Activated gamma-delta T cell (primary cell): Measurements from ENCODE around the gene MCCC2.
"Not testable (repeated sequence)": the region's sequence is repeated elsewhere in the genome, so short reads cannot be mapped to it uniquely, and the experiment has no call there.

Experiments
- DNase-seq: peaks from one replicate; lab custom pipeline; 2025; lab: John Stamatoyannopoulos, UW
- total RNA-seq, 2 donors: gene quantifications; one replicate each; lab custom pipeline; 2026; lab: John Stamatoyannopoulos, UW

MCCC2 gene
- 63.8 to 101 reads per million in 2 donors for total RNA-seq

- peak; percentile 95 for DNase-seq
These were observed at the start of gene MCCC2 for GRCh38 chr5:71586941-71587765. Gene MCCC2, plus strand, starts transcription at chr5:71587340. Its CDS starts 86 bp downstream, at chr5:71587426.

- no peak for DNase-seq
These were observed 49.5 kb upstream of the MCCC2 start for GRCh38 chr5:71537687-71538086.

DNA sequence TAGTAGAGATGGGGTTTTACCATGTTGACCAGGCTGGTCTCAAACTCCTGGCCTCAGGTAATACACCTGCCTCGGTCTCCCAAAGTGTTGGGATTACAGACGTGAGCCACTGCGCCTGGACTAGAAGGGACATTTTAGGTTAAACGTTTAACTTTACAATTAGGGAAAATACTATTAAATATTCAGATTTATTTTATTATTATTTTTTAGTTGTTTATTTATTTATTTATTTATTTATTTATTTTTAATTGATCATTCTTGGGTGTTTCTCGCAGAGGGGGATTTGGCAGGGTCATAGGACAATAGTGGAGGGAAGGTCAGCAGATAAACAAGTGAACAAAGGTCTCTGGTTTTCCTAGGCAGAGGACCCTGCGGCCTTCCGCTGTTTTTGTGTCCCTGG, 36.3 kb upstream of the MCCC2 start:
- not testable (repeated sequence) for DNase-seq

- not testable (repeated sequence) for DNase-seq
These were observed 35.6 kb upstream of the MCCC2 start for GRCh38 chr5:71551582-71551981.

- not testable (repeated sequence) for DNase-seq
These were observed 35.0 kb upstream of the MCCC2 start for GRCh38 chr5:71552026-71552749.

DNA sequence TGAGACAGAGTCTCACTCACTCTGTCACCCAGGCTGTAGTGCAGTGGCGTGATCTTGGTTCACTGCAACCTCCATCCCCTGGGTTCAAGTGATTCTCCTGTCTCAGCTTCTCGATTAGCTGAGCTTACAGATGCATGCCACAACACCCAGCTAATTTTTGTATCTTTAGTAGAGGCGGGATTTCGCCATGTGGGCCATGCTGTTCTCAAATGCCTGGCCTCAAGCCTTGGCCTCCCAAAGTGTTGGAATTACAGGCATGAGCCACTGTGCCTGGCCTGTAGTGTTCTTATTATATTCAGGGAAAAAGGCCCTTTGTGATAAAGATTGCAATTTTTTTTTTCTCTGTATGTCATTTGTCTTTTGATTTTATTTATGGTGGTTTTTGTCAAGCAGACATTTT, 24.0 kb upstream of the MCCC2 start:
- no peak for DNase-seq

DNA sequence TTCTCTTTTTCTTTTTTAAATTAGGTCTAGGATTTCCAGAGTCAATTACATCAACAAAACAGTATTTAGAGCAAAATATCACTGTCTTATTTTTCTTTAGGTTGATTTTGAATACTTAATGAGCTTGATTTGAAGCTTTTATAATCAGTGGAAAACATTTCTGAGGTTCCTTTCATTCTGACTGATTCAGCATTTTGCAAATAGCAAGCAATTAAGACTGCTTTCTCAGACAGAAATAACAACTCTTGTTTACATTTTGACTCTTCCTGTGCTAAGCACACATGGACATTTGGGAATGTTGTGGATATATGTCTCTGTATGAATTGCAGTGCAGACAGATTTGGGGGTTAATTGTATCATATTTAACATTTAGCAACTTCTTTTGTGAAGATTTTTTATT, 22.2 kb upstream of the MCCC2 start:
- DNase-seq: no peak

- no peak for DNase-seq
These were observed 17.2 kb upstream of the MCCC2 start for GRCh38 chr5:71569748-71570509.

GRCh38 chr5:71571811-71572210, 15.3 kb upstream of the MCCC2 start:
- DNase-seq: not testable (repeated sequence)

GRCh38 chr5:71573591-71573990, 13.5 kb upstream of the MCCC2 start:
- no peak for DNase-seq

DNA sequence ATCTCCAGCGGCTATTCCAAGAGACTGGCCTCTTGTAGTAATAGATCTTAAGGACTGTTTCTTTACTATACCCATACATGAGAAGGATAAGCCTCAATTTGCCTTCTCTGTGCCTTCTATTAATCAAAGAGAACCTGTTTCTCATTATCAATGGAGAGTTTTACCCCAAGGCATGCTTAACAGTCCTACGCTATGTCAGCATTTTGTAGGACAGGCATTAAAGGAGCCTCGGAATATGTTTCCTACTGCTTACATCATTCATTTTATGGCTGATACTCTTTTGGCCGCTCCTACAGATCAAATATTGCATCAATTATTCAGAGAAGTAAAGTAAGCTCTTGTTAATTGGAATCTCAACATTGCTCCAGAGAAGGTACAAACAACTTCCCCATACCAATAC, 11.6 kb upstream of the MCCC2 start:
- DNase-seq: not testable (repeated sequence)

DNA sequence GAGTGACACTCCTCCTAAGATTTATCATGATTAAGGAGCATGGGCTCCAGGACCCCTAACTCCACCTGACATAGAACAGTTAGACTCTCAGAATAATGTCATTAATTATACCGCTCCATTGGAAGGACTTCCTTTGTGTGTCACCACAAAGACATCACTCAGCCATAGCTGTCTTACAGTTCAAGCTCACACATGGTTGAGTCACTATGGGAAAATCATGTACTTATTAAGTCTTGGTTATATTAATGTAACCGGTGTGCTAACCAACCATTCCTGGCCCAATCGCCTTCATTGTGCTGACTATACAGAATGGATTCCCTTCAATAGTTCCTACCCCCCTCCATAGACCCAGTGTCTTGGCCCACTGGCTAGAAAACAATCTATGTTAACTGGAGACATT, 10.9 kb upstream of the MCCC2 start:
- DNase-seq: no peak

- not testable (repeated sequence) for DNase-seq
These were observed 9.3 kb upstream of the MCCC2 start for GRCh38 chr5:71577839-71578238.

- DNase-seq: no peak
These were observed 4.1 kb upstream of the MCCC2 start for GRCh38 chr5:71582945-71583584.

DNA sequence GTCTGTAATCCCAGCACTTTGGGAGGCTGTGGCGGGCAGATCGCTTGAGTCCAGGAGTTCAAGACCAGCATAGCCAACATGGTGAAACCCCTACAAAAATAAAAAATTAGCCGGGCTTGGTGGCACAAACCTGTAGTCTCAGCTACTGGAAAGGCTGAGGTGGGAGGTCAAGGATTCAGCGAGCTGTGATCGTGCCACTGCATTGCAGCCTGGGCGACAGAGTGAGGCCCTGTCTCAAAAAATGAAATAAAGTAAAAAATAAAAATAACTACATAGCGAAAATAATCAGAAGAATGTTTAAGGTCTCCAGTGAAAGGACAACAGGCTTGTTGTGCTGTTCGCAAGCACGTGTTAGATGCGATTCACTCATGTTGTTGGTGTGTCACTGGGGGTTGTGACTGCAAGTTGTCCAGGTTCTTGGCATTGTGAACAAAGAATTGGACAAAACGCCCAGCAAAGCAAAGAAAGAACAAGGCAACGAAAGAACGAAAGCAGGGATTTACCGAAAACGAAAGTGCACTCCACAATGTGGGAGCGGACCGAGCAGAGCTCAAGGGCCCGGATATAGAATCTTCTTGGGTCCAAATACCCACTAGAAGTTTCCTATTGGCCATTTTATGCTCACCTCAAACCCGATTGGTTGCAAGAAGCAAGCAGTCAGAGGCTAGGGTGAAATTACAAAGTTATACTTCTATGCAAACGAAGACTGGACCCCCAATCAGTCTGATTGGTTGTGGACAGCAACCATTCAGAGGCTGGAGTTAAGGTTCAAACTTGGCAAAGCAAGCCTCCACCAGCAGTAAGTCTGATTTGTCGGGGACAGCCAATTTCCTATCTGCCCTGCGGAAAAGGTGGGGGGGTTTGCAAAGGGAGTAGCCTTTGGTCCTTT, 844 bp upstream of the MCCC2 start:
- no peak for DNase-seq

GRCh38 chr5:71587766-71588532, 809 bp downstream of the MCCC2 start:
- no peak for DNase-seq

DNA sequence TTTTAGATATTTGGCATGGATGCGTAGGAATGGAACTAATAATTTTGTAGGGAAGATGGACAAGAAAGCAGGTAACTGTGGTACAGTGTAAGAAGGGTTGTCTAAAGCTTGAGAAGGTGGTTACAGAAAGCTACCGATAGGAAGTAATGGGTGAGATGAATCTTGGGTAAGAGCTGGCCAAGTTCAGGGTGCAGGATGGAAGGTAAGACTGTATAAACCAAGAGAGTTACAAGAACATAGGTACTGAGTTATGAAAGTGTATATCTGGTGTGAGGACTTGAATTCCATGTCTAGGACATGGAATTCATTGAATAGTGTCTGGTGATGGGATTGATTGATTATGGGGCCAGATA, 1.4 kb downstream of the MCCC2 start:
- DNase-seq: no peak

GRCh38 chr5:71589903-71590302, 2.8 kb downstream of the MCCC2 start:
- DNase-seq: no peak

GRCh38 chr5:71591100-71591499, 4.0 kb downstream of the MCCC2 start:
- no peak for DNase-seq

- DNase-seq: no peak
These were observed 9.0 kb downstream of the MCCC2 start for GRCh38 chr5:71596169-71596568.
